CD14-positive monocyte (primary cell): Measurements from ENCODE around the gene CEP68. TPM values are rescaled to one million over a fixed set of nuclear protein-coding genes. Genes with fewer than 3 reads are reported as not detected.
A peak's percentile ranks its signal among the peaks of the same experiment; 100 is the strongest.

ENCODE experiments used
- DNase-seq, 3 donors: peaks; one replicate each; pipeline ENCODE4 v3.0.0-alpha.2; 2011 to 2022
- H2AFZ ChIP-seq: 2 replicates; pipeline ENCODE4 v1.6.0; 2012; ENCODE audit warnings: mild to moderate bottlenecking, low read depth, low read length, inconsistent platforms; ENCODE audit not compliant: insufficient read depth, poor library complexity, severe bottlenecking
- H3K27ac ChIP-seq, 2 donors: 1 replicate in 1 of 2; 2 replicates in 1 of 2; pipeline ENCODE4 v1.5.1; 2012 to 2013; ENCODE audit warnings: low read length in 2 of 2, control low read depth in 1 of 2, inconsistent platforms in 1 of 2, low read depth in 1 of 2, mild to moderate bottlenecking in 1 of 2
- H3K27me3 ChIP-seq, 2 donors: one replicate each; pipeline versions ENCODE4 v1.6.0 to v1.6.1; 2011 to 2013; ENCODE audit warnings: low read length in 2 of 2; ENCODE audit not compliant: control insufficient read depth in 2 of 2, insufficient read depth in 2 of 2
- H3K36me3 ChIP-seq, 2 donors: replicated peaks in 1 of 2; 1 replicate in 1 of 2; 2 replicates in 1 of 2; pipeline versions ENCODE4 v1.5.1 to v1.6.1; 2012 to 2013; ENCODE audit warnings: low read length in 2 of 2, control low read depth in 1 of 2, inconsistent platforms in 1 of 2, mild to moderate bottlenecking in 1 of 2; ENCODE audit not compliant: insufficient read depth in 2 of 2, control insufficient read depth in 1 of 2
- H3K4me1 ChIP-seq, 2 donors: 1 replicate in 1 of 2; 2 replicates in 1 of 2; pipeline versions ENCODE4 v1.5.1 to v1.6.1; 2012 to 2013; ENCODE audit warnings: low read length in 2 of 2, control low read depth in 1 of 2, inconsistent platforms in 1 of 2, mild to moderate bottlenecking in 1 of 2, moderate library complexity in 1 of 2; ENCODE audit not compliant: insufficient read depth in 2 of 2, control insufficient read depth in 1 of 2
- H3K4me2 ChIP-seq: replicated peaks from 2 replicates; pipeline ENCODE3; 2012; ENCODE audit warnings: low read length, moderate library complexity, mild to moderate bottlenecking; ENCODE audit not compliant: poor library complexity, severe bottlenecking; ENCODE audit errors: extremely low read depth
- H3K4me3 ChIP-seq, 3 experiments: fragments of 200-600 bp in 1 of 3; sonication (generic) in 1 of 3; replicated peaks in 1 of 3; 1 replicate in 2 of 3; 2 replicates in 1 of 3; pipeline ENCODE4 v1.5.1; 2011 to 2013; ENCODE audit warnings: low read length in 3 of 3, mild to moderate bottlenecking in 3 of 3, control low read depth in 2 of 3, low read depth in 2 of 3, inconsistent platforms in 1 of 3, moderate library complexity in 1 of 3
- H3K79me2 ChIP-seq: 2 replicates; pipeline ENCODE4 v1.6.0; 2012; ENCODE audit warnings: mild to moderate bottlenecking, control low read depth, inconsistent platforms, low read length, moderate library complexity; ENCODE audit not compliant: insufficient read depth
- H3K9ac ChIP-seq: 2 replicates; pipeline ENCODE4 v1.6.0; 2017; ENCODE audit warnings: low read length, mild to moderate bottlenecking; ENCODE audit not compliant: insufficient read depth, poor library complexity, severe bottlenecking
- H3K9me3 ChIP-seq, 2 donors: replicated peaks in 1 of 2; 1 replicate in 1 of 2; 2 replicates in 1 of 2; pipeline versions ENCODE4 v1.5.1 to v1.6.1; 2012 to 2013; ENCODE audit warnings: low read length in 2 of 2, control low read depth in 1 of 2; ENCODE audit not compliant: control insufficient read depth in 1 of 2, insufficient read depth in 1 of 2
- H4K20me1 ChIP-seq: 2 replicates; pipeline ENCODE4 v1.6.0; 2012; ENCODE audit warnings: mild to moderate bottlenecking, low read length, control low read depth, moderate library complexity; ENCODE audit not compliant: insufficient read depth
- H3K27ac Mint-ChIP-seq, 7 donors: one replicate each; pipeline ENCODE4 v1.8.0; 2020; ENCODE audit warnings: mild to moderate bottlenecking in 7 of 7, mixed read lengths in 7 of 7, moderate library complexity in 6 of 7, inconsistent platforms in 2 of 7
- H3K27me3 Mint-ChIP-seq, 3 donors: one replicate each; pipeline ENCODE4 v1.8.0; 2021 to 2022; ENCODE audit warnings: low read depth in 3 of 3, mild to moderate bottlenecking in 3 of 3, mixed read lengths in 3 of 3, moderate library complexity in 3 of 3, inconsistent platforms in 1 of 3
- H3K36me3 Mint-ChIP-seq, 2 donors: one replicate each; pipeline ENCODE4 v1.8.0; 2020; ENCODE audit warnings: mixed read lengths in 2 of 2, inconsistent platforms in 1 of 2, mild to moderate bottlenecking in 1 of 2
- H3K4me1 Mint-ChIP-seq: one replicate; pipeline ENCODE4 v1.8.0; 2020; ENCODE audit warnings: mild to moderate bottlenecking, mixed read lengths
- H3K4me3 Mint-ChIP-seq, 2 donors: one replicate each; pipeline ENCODE4 v1.8.0; 2020; ENCODE audit warnings: mild to moderate bottlenecking in 2 of 2, mixed read lengths in 2 of 2, moderate library complexity in 1 of 2
- H3K9me3 Mint-ChIP-seq, 7 donors: one replicate each; pipeline ENCODE4 v1.8.0; 2020 to 2022; ENCODE audit warnings: mixed read lengths in 7 of 7, mild to moderate bottlenecking in 6 of 7, moderate library complexity in 6 of 7, inconsistent platforms in 2 of 7
- WGBS: methylation state at CpG from one replicate; pipeline ENCODE4 v1.1.5; 2013; ENCODE audit warnings: missing lambda C conversion rate; ENCODE audit not compliant: insufficient coverage; 5-methylcytosine and 5-hydroxymethylcytosine counted together
- intact Hi-C, 2 donors: fragments of 100-400 bp; cut with micrococcal nuclease; formaldehyde crosslinking; loops; one replicate each; pipeline versions ENCODE4 v1.15.0 to v1.15.1; 2023
- polyA plus RNA-seq, 3 donors: library from polyadenylated mRNA; depleted of rRNA in 1 of 3; unstranded in 2 of 3; stranded (reverse) in 1 of 3; fragments of 300-500 nt in 2 of 3; fragments of >200 nt in 1 of 3; fragmentation: Illumina TruSeq in 2 of 3; gene quantifications; 1 replicate in 2 of 3; 2 replicates in 1 of 3; pipeline ENCODE4 v1.2.3, GENCODE V29; 2012 to 2021
- TF ChIP-seq, protein P1 (sequence below): fragments of 200-600 bp; IDR thresholded peaks from one replicate; pipeline ENCODE4 v1.8.0; 2022; ENCODE audit warnings: antibody characterized with exemption, mild to moderate bottlenecking

Gene CEP68
- polyA plus RNA-seq, 3 donors: 2.5 to 6.5 (median 2.8) TPM

DNA sequence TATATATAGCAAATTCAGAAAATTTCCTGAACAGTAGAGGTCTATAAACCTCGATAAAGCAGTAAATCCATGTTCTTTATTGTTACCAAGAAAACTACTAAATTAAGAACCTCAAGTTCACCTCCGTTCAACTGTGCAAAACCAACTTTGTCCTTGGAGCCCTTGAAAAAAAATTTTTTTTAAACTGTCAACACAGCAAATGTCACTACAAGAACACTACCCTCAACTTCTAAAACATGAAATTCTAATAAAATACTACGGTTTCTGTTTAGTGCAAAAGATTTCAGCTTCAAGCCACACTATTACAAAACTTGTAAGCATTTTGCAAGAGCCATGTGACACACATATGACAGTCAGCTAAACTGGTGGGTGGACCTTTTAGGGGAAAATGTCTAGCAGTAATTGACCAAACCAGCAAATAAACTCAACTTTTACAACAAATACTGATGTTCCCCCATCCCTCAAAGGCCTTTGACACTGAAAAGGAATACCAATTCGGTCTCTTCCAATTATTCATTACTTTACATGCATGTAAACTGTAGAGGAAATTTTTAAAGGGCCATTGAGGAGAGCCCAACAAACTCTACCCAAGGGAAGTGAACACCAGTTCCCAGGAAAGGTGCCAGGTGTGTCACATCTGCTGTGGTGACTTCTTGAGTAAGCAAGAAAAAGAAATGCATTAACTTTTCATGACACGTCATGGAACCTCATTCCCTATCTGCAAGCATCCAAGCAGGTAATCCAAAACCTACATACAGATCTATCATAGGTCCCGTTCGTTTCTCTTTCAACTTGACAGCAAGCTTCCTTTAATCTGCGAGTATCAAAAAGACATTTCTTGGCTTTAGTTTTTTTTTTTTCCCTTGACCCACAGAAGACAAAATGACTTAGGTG is 72.3 kb downstream of the CEP68 start:
- H3K36me3 Mint-ChIP-seq: peaks cover 0 to 10% of the 10 kb centered on the region in 2 donors
- peaks cover 59% of the 10 kb centered on the region for H4K20me1 ChIP-seq
- TF ChIP-seq, protein P1, sequence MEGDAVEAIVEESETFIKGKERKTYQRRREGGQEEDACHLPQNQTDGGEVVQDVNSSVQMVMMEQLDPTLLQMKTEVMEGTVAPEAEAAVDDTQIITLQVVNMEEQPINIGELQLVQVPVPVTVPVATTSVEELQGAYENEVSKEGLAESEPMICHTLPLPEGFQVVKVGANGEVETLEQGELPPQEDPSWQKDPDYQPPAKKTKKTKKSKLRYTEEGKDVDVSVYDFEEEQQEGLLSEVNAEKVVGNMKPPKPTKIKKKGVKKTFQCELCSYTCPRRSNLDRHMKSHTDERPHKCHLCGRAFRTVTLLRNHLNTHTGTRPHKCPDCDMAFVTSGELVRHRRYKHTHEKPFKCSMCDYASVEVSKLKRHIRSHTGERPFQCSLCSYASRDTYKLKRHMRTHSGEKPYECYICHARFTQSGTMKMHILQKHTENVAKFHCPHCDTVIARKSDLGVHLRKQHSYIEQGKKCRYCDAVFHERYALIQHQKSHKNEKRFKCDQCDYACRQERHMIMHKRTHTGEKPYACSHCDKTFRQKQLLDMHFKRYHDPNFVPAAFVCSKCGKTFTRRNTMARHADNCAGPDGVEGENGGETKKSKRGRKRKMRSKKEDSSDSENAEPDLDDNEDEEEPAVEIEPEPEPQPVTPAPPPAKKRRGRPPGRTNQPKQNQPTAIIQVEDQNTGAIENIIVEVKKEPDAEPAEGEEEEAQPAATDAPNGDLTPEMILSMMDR: no peak
- peaks cover 42% of the 10 kb centered on the region for H3K4me1 Mint-ChIP-seq
- H3K4me2 ChIP-seq: peak overlapping the region; percentile 76
- H3K79me2 ChIP-seq: peaks cover 71% of the 10 kb centered on the region
- no peaks in the 10 kb centered on the region for H3K27me3 ChIP-seq
- no peak overlapping the region for H2AFZ ChIP-seq
- peaks cover 0 to 7% (median 0%) of the 10 kb centered on the region in 3 donors for H3K27me3 Mint-ChIP-seq
- peak; percentile 80 to 90 (median 84) for DNase-seq
- H3K9ac ChIP-seq: peak overlapping the region; percentile 97
- no peaks in the 10 kb centered on the region for H3K9me3 ChIP-seq
- intact Hi-C loops: loop anchor here (2.0 to 5.0 kb wide), 2 partner anchors 61 to 64 kb away; no protein-coding TSS in a partner anchor
- H3K27ac Mint-ChIP-seq: peak overlapping the region; percentile 97 to 100 (median 100)
- H3K27ac ChIP-seq: peak overlapping the region; percentile 96 to 97
- no peaks in the 10 kb centered on the region for H3K36me3 ChIP-seq
- peaks cover 0 to 3% (median 0%) of the 10 kb centered on the region in 7 donors for H3K9me3 Mint-ChIP-seq
- H3K4me3 ChIP-seq: peak overlapping the region; percentile 96 to 99 (median 98)
- H3K4me1 ChIP-seq: peaks cover 32 to 50% of the 10 kb centered on the region in 2 donors
- 0% methylated on average over 5 of the region's 8 CpGs for WGBS
- peak overlapping the region; percentile 96 to 99 for H3K4me3 Mint-ChIP-seq

DNA sequence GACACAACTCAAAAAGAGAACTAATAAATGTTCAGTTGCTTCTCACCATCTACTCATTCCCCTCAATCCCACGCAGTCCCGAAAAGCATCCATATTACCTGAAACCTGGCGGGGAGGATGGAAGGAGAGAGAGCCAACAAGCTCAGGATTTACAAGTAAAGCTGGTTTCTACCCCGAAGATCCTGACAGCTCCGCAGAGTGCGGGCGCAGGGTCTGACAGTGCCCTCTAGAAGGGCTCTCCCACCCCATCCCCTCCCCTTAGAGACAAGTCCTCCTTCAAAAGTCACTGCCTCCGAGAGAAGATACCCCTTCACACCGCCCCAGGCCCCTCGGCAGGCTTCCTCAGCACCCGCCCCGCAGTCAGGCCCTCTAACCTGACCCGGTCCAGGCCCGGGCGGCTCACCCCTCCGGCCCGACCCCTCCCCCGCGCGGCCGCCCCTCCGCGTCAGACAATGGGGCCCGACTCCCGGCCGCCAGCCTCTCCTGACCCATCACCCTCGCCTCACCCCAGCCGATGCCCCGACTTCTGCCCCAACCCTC is 73.1 kb downstream of the CEP68 start:
- H3K4me3 Mint-ChIP-seq: peak overlapping the region; percentile 96 to 99
- H3K27me3 Mint-ChIP-seq: peaks cover 0 to 7% (median 0%) of the 10 kb centered on the region in 3 donors
- Histone ChIP-seq H3K4me1 (peaks cover 31 to 45% of the 10 kb centered on the region in 2 donors), H4K20me1 (peaks cover 51% of the 10 kb centered on the region), H3K9ac (peak overlapping the region; percentile 97), H3K4me2 (peak overlapping the region; percentile 76), H3K4me3 (peak overlapping the region; percentile 96 to 99 (median 98)), H3K9me3 (no peaks in the 10 kb centered on the region), H3K36me3 (no peaks in the 10 kb centered on the region), H3K79me2 (peaks cover 63% of the 10 kb centered on the region), H2AFZ (peak overlapping the region; percentile 15), H3K27ac (peak overlapping the region; percentile 96 to 97), H3K27me3 (no peaks in the 10 kb centered on the region)
- H3K4me1 Mint-ChIP-seq: peaks cover 41% of the 10 kb centered on the region
- intact Hi-C loops: loop anchor here (2.0 to 5.0 kb wide), 2 partner anchors 62 to 65 kb away; no protein-coding TSS in a partner anchor
- peaks cover 0 to 3% (median 0%) of the 10 kb centered on the region in 7 donors for H3K9me3 Mint-ChIP-seq
- WGBS: under 1% methylated on average over 26 of the region's 29 CpGs
- DNase-seq: peak in 2 of 3 donors; percentile 23 to 41
- TF ChIP-seq, protein P1: no peak
- H3K27ac Mint-ChIP-seq: peak overlapping the region; percentile 97 to 100 (median 100)
- H3K36me3 Mint-ChIP-seq: peaks cover 0 to 7% of the 10 kb centered on the region in 2 donors
